ENCODE measurements around the gene GRPEL2.

GRCh38 chr5:149383399-149383798 is 38.1 kb downstream of the GRPEL2 start:
- no peak for TF ChIP-seq POLR2A (IDR thresholded peaks at IDR 0.05; ENCODE audit: low read depth, low read length)
- TF ChIP-seq POLR2AphosphoS5 (IDR thresholded peaks at IDR 0.05; ENCODE audit: low read depth, low read length): no peak
- TF ChIP-seq TAF1 (IDR thresholded peaks at IDR 0.05; ENCODE audit: borderline replicate concordance, low read depth, low read length): no peak

Measured in GM12892 (cell line).